ENCODE results near the gene PLXNA4.

GRCh38 chr7:132336797-132337196, 239.5 kb downstream of the PLXNA4 start:
- TF ChIP-seq CTCF (IDR thresholded peaks at IDR 0.05) (no peak), EZH2 (IDR thresholded peaks at IDR 0.05; ENCODE audit: borderline replicate concordance, insufficient read depth, low read depth, low read length, poor library complexity, severe bottlenecking) (no peak)

All from B cell (primary cell).